ENCODE measurements around the gene ILF3. TPM values are rescaled to one million over a fixed set of nuclear protein-coding genes. Genes with fewer than 3 reads are reported as not detected.
A peak's percentile ranks its signal among the peaks of the same experiment; 100 is the strongest.

Gene ILF3
- total and polyA plus RNA-seq, 10 of the 15 experiments (the other 5 are each of a cell fraction or from before 2014, with no cell fraction given): 28.1 to 383 (median 176) TPM

- Histone ChIP-seq H3K36me3 (ENCODE audit: control insufficient read depth in 2 of 2, insufficient read depth in 2 of 2, low read length in 1 of 2) (no peaks in the 10 kb centered on the region), H3K4me1 (ENCODE audit: control insufficient read depth, insufficient read depth, low read length) (no peaks in the 10 kb centered on the region), H3K27ac (ENCODE audit: control insufficient read depth, insufficient read depth) (no peak overlapping the region), H3K27me3 (replicated peaks in 1 of 2; ENCODE audit: control insufficient read depth in 2 of 2, insufficient read depth in 2 of 2, low read length in 1 of 2) (no peaks in the 10 kb centered on the region), H3K79me2 (ENCODE audit: control insufficient read depth, insufficient read depth, low read length) (peaks cover 2% of the 10 kb centered on the region; the same call in 1 of the 2 replicates), H2AFZ (ENCODE audit: control insufficient read depth, low read depth, low read length) (no peak overlapping the region), H4K20me1 (ENCODE audit: control insufficient read depth, insufficient read depth) (no peaks in the 10 kb centered on the region), H3K9me3 (replicated peaks; ENCODE audit: control insufficient read depth, insufficient read depth, low read length) (no peaks in the 10 kb centered on the region), H3K4me3 (no peak overlapping the region; the same call in 1 of the 2 replicates), H3K4me2 (ENCODE audit: control insufficient read depth, insufficient read depth) (no peak overlapping the region), H3K9ac (ENCODE audit: control insufficient read depth, insufficient read depth, low read length) (no peak overlapping the region)
- ChIA-PET SMC1A (ENCODE audit: uncharacterized antibody, unreplicated experiment) (interaction anchor here (0.6 to 8.8 kb wide), 26 partner anchors 16 to 293 kb away, joined by 3 to 103 read pairs (median 4); partner anchors contain the start of genes CDKN2D and DNM2), CTCF (interaction anchor here (0.5 to 10.8 kb wide), 62 partner anchors 8 to 768 kb away, joined by 3 to 210 read pairs (median 4); partner anchors contain the start of genes CDC37, DNM2, KRI1 and TMED1), RAD21 (ENCODE audit: unreplicated experiment) (interaction anchor here (0.6 to 8.2 kb wide), 28 partner anchors 18 to 282 kb away, joined by 3 to 136 read pairs (median 4); partner anchors contain the start of gene DNM2), POLR2A (interaction anchor here (0.5 to 1.6 kb wide), 7 partner anchors 55 to 157 kb away, joined by 3 to 5 read pairs (median 4); no protein-coding TSS in a partner anchor)
- DNase-seq (ENCODE audit: low read depth, low spot score) (peak; percentile 35), ATAC-seq (peak; percentile 46), FAIRE-seq (no peak)
- in situ Hi-C loops (cut with MboI) (loop anchor here (5.0 kb wide), 1 partner anchor 117 kb away; no protein-coding TSS in a partner anchor), intact Hi-C loops (cut with micrococcal nuclease; ENCODE audit: unreplicated experiment) (loop anchor here (1.0 to 5.0 kb wide), 2 partner anchors 37 to 118 kb away; no protein-coding TSS in a partner anchor)
- TF ChIP-seq YY1 (IDR thresholded peaks at IDR 0.05; ENCODE audit: low read depth, low read length) (0 out of 2 replicates have a peak, but pooled peaks have one; percentile 15), CTCF (IDR thresholded peaks at IDR 0.05 in 2 of 3, conservative IDR thresholded peaks at IDR 0.05 in 1 of 3; ENCODE audit: control insufficient read depth in 2 of 3, extremely low read depth in 1 of 3, insufficient read depth in 1 of 3, low read depth in 3 of 3, low read length in 3 of 3) (peak; percentile 51 to 67 (median 58)), ZBTB40 (IDR thresholded peaks at IDR 0.05; ENCODE audit: borderline replicate concordance) (no peak), SMC3 (IDR thresholded peaks at IDR 0.05; ENCODE audit: borderline replicate concordance, low read length) (peak; percentile 62; the same call in 1 of the 2 replicates), PKNOX1 (IDR thresholded peaks at IDR 0.05) (no peak), SREBF2 (IDR thresholded peaks at IDR 0.05; ENCODE audit: low read length) (no peak), NR2C1 (IDR thresholded peaks at IDR 0.05) (no peak), ETV6 (conservative IDR thresholded peaks at IDR 0.05 in 1 of 2, IDR thresholded peaks at IDR 0.05 in 1 of 2; ENCODE audit: borderline replicate concordance in 1 of 2, low read depth in 1 of 2) (no peak), RAD21 (IDR thresholded peaks at IDR 0.05; ENCODE audit: insufficient read depth, low read depth, low read length) (peak; percentile 86)
- WGBS (ENCODE audit: insufficient coverage, insufficient replicate concordance, low lambda C conversion rate, missing lambda C conversion rate): 18% methylated on average over 15 of the region's 15 CpGs
- BruUV-seq (replicated peaks): no TSS peak
Measured at GRCh38 chr19:10699650-10700335, 45.6 kb downstream of the ILF3 start.
